H1 (cell line): Measurements from ENCODE around the gene SCGB3A1. TPM values are rescaled to one million over a fixed set of nuclear protein-coding genes. Genes with fewer than 3 reads are reported as not detected.

Source experiments
- CTCF ChIA-PET: fragments of 300-600 bp; sonication (Branson Sonifier 250); formaldehyde crosslinking; loops from one replicate; lab custom pipeline; 2021; ENCODE audit not compliant: partially characterized antibody; lab: Charles Lee
- POLR2A ChIA-PET: fragments of 300-600 bp; sonication (Branson Sonifier 250); formaldehyde crosslinking; loops from one replicate; lab custom pipeline; 2021; ENCODE audit warnings: inconsistent platforms; ENCODE audit not compliant: partially characterized antibody; lab: Charles Lee
- DNase-seq, 2 experiments: peaks; one replicate each; pipeline versions ENCODE4 v3.0.0 to v3.0.0-alpha.2; 2010 to 2022; ENCODE audit warnings: low spot score in 2 of 2, low read depth in 1 of 2, mixed read lengths in 1 of 2
- FAIRE-seq: peaks from 2 replicates; lab custom pipeline; 2011; peaks lifted over from hg19 to GRCh38; lab: Jason Lieb, UNC
- H2AFZ ChIP-seq: 2 replicates; pipeline ENCODE4 v1.8.1; 2012; ENCODE audit warnings: low read length, inconsistent platforms
- H2AK5ac ChIP-seq: 2 replicates; pipeline ENCODE4 v1.6.1; 2013; ENCODE audit warnings: low read depth, low read length
- H2BK120ac ChIP-seq: replicated peaks from 2 replicates; pipeline ENCODE3; 2013; ENCODE audit warnings: low read depth, low read length, inconsistent platforms
- H2BK12ac ChIP-seq: 2 replicates; pipeline ENCODE4 v1.6.1; 2013; ENCODE audit warnings: low read depth, low read length
- H2BK15ac ChIP-seq: 2 replicates; pipeline ENCODE4 v1.6.1; 2013; ENCODE audit warnings: low read length
- H2BK20ac ChIP-seq: 2 replicates; pipeline ENCODE4 v1.6.1; 2013; ENCODE audit warnings: low read length
- H2BK5ac ChIP-seq: 2 replicates; pipeline ENCODE4 v1.6.1; 2013; ENCODE audit warnings: low read depth, low read length
- H3K14ac ChIP-seq: 2 replicates; pipeline ENCODE4 v1.6.1; 2013; ENCODE audit warnings: inconsistent platforms; ENCODE audit not compliant: insufficient read length
- H3K18ac ChIP-seq: 2 replicates; pipeline ENCODE4 v1.6.1; 2013; ENCODE audit warnings: low read length; ENCODE audit errors: extremely low read depth
- H3K23ac ChIP-seq: 2 replicates; pipeline ENCODE4 v1.6.1; 2013; ENCODE audit warnings: inconsistent platforms; ENCODE audit not compliant: insufficient read length
- H3K23me2 ChIP-seq: 2 replicates; pipeline ENCODE4 v1.6.1; 2013; ENCODE audit warnings: low read depth, low read length
- H3K27ac ChIP-seq: 2 replicates; pipeline ENCODE4 v1.6.1; 2011; ENCODE audit warnings: low read depth, low read length, inconsistent platforms
- H3K27me3 ChIP-seq, 4 experiments: replicated peaks in 1 of 4; 1 replicate in 1 of 4; 2 replicates in 3 of 4; pipeline versions ENCODE4 v1.6.1 to v1.8.1; 2011 to 2013; ENCODE audit warnings: low read length in 3 of 4, mild to moderate bottlenecking in 3 of 4, inconsistent platforms in 2 of 4, mixed read lengths in 2 of 4, moderate library complexity in 1 of 4; ENCODE audit not compliant: control insufficient read depth in 3 of 4, insufficient read depth in 3 of 4; ENCODE audit errors: extremely low read depth in 1 of 4
- H3K36me3 ChIP-seq, 4 experiments: 2 replicates each; pipeline versions ENCODE4 v1.6.1 to v1.8.1; 2011 to 2013; ENCODE audit warnings: mild to moderate bottlenecking in 4 of 4, low read length in 3 of 4, moderate library complexity in 2 of 4, control low read depth in 1 of 4, inconsistent platforms in 1 of 4; ENCODE audit not compliant: insufficient read depth in 4 of 4, control insufficient read depth in 2 of 4
- H3K4ac ChIP-seq: replicated peaks from 2 replicates; pipeline ENCODE3; 2013; ENCODE audit warnings: low read length, low read depth, mixed read lengths, inconsistent platforms; ENCODE audit not compliant: insufficient read length
- H3K4me1 ChIP-seq, 4 experiments: replicated peaks in 1 of 4; 1 replicate in 1 of 4; 2 replicates in 3 of 4; pipeline versions ENCODE4 v1.6.1 to v1.8.1; 2011 to 2013; ENCODE audit warnings: low read length in 3 of 4, inconsistent platforms in 2 of 4, mixed read lengths in 1 of 4; ENCODE audit not compliant: insufficient read depth in 4 of 4, control insufficient read depth in 3 of 4
- H3K4me2 ChIP-seq, 2 experiments: 2 replicates each; pipeline versions ENCODE4 v1.6.1 to v1.8.1; 2011 to 2013; ENCODE audit warnings: low read depth in 2 of 2, low read length in 2 of 2, control low read depth in 1 of 2, inconsistent platforms in 1 of 2, mild to moderate bottlenecking in 1 of 2; ENCODE audit not compliant: insufficient read depth in 1 of 2
- H3K4me3 ChIP-seq, 4 experiments: fragments of 200-600, 300-600 bp in 1 of 4; sonication (generic), shearing (Covaris generic), sonication (Bioruptor Twin) in 1 of 4; 2 replicates each; pipeline versions ENCODE4 v1.5.1 to v1.8.1; 2011 to 2016; ENCODE audit warnings: low read length in 4 of 4, low read depth in 3 of 4, control low read depth in 2 of 4, inconsistent platforms in 2 of 4, mild to moderate bottlenecking in 2 of 4, mixed read lengths in 1 of 4, moderate library complexity in 1 of 4; ENCODE audit not compliant: insufficient read depth in 2 of 4; ENCODE audit errors: extremely low read depth in 1 of 4
- H3K56ac ChIP-seq: replicated peaks from 2 replicates; pipeline ENCODE3; 2013; ENCODE audit warnings: low read depth, mild to moderate bottlenecking, mixed read lengths, low read length, inconsistent platforms; ENCODE audit not compliant: insufficient read length
- H3K79me1 ChIP-seq: 2 replicates; pipeline ENCODE4 v1.6.1; 2013; ENCODE audit warnings: low read depth, low read length, control low read depth
- H3K79me2 ChIP-seq, 2 experiments: 2 replicates each; pipeline versions ENCODE4 v1.6.1 to v1.8.1; 2012 to 2013; ENCODE audit warnings: low read length in 2 of 2, mild to moderate bottlenecking in 2 of 2, inconsistent platforms in 1 of 2; ENCODE audit not compliant: insufficient read depth in 2 of 2, control insufficient read depth in 1 of 2
- H3K9ac ChIP-seq, 4 experiments: replicated peaks in 1 of 4; 1 replicate in 1 of 4; 2 replicates in 3 of 4; pipeline versions ENCODE4 v1.6.1 to v1.8.1; 2011 to 2013; ENCODE audit warnings: low read depth in 3 of 4, low read length in 3 of 4, control low read depth in 2 of 4, mild to moderate bottlenecking in 2 of 4, moderate library complexity in 2 of 4, inconsistent platforms in 1 of 4; ENCODE audit errors: extremely low read depth in 1 of 4
- H3K9me3 ChIP-seq, 2 experiments: 2 replicates each; pipeline versions ENCODE4 v1.6.1 to v1.8.1; 2012 to 2013; ENCODE audit warnings: mild to moderate bottlenecking in 2 of 2, moderate library complexity in 2 of 2, control low read depth in 1 of 2, inconsistent platforms in 1 of 2, low read depth in 1 of 2, low read length in 1 of 2, mixed read lengths in 1 of 2; ENCODE audit not compliant: insufficient read depth in 2 of 2
- H4K20me1 ChIP-seq, 2 experiments: replicated peaks in 1 of 2; 2 replicates each; pipeline versions ENCODE3 to v1.8.1; 2011 to 2013; ENCODE audit warnings: inconsistent platforms in 2 of 2, low read length in 2 of 2, mild to moderate bottlenecking in 1 of 2; ENCODE audit not compliant: insufficient read depth in 2 of 2, control insufficient read depth in 1 of 2
- H4K5ac ChIP-seq: 2 replicates; pipeline ENCODE4 v1.6.1; 2013; ENCODE audit warnings: low read length, low read depth, mixed read lengths, inconsistent platforms; ENCODE audit not compliant: insufficient read length
- H4K8ac ChIP-seq: 2 replicates; pipeline ENCODE4 v1.8.0; 2013; ENCODE audit warnings: mild to moderate bottlenecking, moderate library complexity, low read length, inconsistent platforms; ENCODE audit not compliant: insufficient read depth; ENCODE audit errors: extremely low read depth
- H4K91ac ChIP-seq: replicated peaks from 2 replicates; pipeline ENCODE3; 2013; ENCODE audit warnings: low read length, mixed read lengths, inconsistent platforms; ENCODE audit not compliant: insufficient read length
- E2F6 ChIP-seq: IDR thresholded peaks from 2 replicates; pipeline ENCODE4 v1.6.1; 2012; ENCODE audit warnings: inconsistent platforms
- TBP ChIP-seq: IDR thresholded peaks from 2 replicates; pipeline ENCODE4 v1.6.1; 2011; ENCODE audit warnings: low read depth, low read length, improper control_type of control experiment
- WGBS, 2 experiments: shearing (Covaris generic) in 1 of 2; methylation state at CpG; one replicate each; pipeline versions ENCODE4 v1.1.6 to v1.1.7; 2013 to 2015; ENCODE audit warnings: low lambda C conversion rate in 2 of 2, mixed read lengths in 2 of 2, inconsistent platforms in 1 of 2, low coverage in 1 of 2, missing lambda C conversion rate in 1 of 2; ENCODE audit not compliant: insufficient replicate concordance in 2 of 2, insufficient coverage in 1 of 2, insufficient read length in 1 of 2; ENCODE audit errors: extremely low coverage in 1 of 2, missing lambda C conversion rate in 1 of 2; 5-methylcytosine and 5-hydroxymethylcytosine counted together
- polyA plus RNA-seq, 7 experiments: library from polyadenylated mRNA; depleted of rRNA in 3 of 7; stranded (reverse) in 5 of 7; unstranded in 2 of 7; fragments of >200 nt in 5 of 7; fragments of 200-250 nt in 2 of 7; gene quantifications; 1 replicate in 5 of 7; 2 replicates in 1 of 7; 4 replicates in 1 of 7; pipeline versions ENCODE4 v1.2.1 to v1.2.3, GENCODE V29; 2011 to 2013; ENCODE audit warnings: missing spikeins in 2 of 7, mixed read lengths in 2 of 7
- total RNA-seq: library from RNA; stranded (reverse); fragmentation: NEBNext Ultra II Directional; extraction: Animal tissue kit (Norgen Biotek cat#: 25700); gene quantifications from 2 replicates; pipeline ENCODE4 v1.2.1, GENCODE V29; 2021

SCGB3A1 gene
- total and polyA plus RNA-seq, 2 of the 8 experiments (the other 6 are each of a cell fraction or from before 2014, with no cell fraction given), result 0.20 TPM; not detected in 1

DNA sequence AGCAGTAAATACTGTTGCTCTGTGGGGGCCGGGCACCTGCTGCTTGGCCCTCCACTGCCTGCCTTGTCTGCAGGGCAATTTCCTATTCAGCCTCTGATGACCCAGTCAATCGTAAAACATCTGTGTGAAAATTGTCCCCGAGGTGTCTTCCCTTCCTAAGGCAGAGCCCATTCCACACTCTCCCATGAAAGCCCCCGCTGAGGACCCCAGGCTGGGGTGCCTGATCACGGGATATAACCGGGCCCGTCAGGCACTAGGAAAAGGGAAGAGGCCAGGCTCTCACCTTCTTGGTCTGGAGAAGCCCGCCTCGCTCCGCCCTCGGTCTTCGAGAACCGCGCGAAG is 27.2 kb upstream of the SCGB3A1 start:
- Histone ChIP-seq H2AFZ (peak overlapping the region; percentile 33; the same call in 1 of the 2 replicates), H3K56ac (no peak overlapping the region), H2BK20ac (no peak overlapping the region), H2BK5ac (no peak overlapping the region), H2BK15ac (no peak overlapping the region), H3K23ac (no peak overlapping the region), H3K4me1 (peaks cover 0 to 4% (median 1%) of the 10 kb centered on the region in 4 experiments; a peak in 4 of 7 replicates), H3K4me3 (peak overlapping the region; percentile 47 to 74 (median 62)), H2BK120ac (no peak overlapping the region), H3K79me1 (no peaks in the 10 kb centered on the region), H3K27me3 (peaks cover 0 to 13% (median 7%) of the 10 kb centered on the region in 4 experiments; a peak in 5 of 7 replicates), H4K20me1 (no peaks in the 10 kb centered on the region), H2AK5ac (no peak overlapping the region), H3K4ac (peak overlapping the region; percentile 23), H3K9me3 (no peaks in the 10 kb centered on the region), H3K27ac (no peak overlapping the region), H3K18ac (peak overlapping the region; percentile 78), H3K79me2 (no peaks in the 10 kb centered on the region), H2BK12ac (no peak overlapping the region), H4K5ac (peak overlapping the region; percentile 43), H4K8ac (peak overlapping the region; percentile 92; the same call in 1 of the 2 replicates), H3K36me3 (no peaks in the 10 kb centered on the region), H3K23me2 (peaks cover 4% of the 10 kb centered on the region; the same call in 1 of the 2 replicates), H3K4me2 (peak overlapping the region; percentile 87), H3K9ac (peak overlapping the region in 2 of 4 experiments; percentile 17 to 74; a peak in 2 of 7 replicates), H4K91ac (no peak overlapping the region), H3K14ac (no peak overlapping the region)
- no peak for DNase-seq
- TF ChIP-seq E2F6 (0 out of 2 replicates have a peak, but pooled peaks have one; percentile 35), TBP (no peak)
- WGBS, 2 experiments, result 23% methylated on average over 14 of the region's 15 CpGs; no CpG with 5 or more reads in 1 of the 2 experiments
- CTCF ChIA-PET, result interaction anchor here (0.8 to 4.9 kb wide), 25 partner anchors 10 to 527 kb away, joined by 3 to 52 read pairs (median 5); no protein-coding TSS in a partner anchor
- FAIRE-seq, result no peak
- POLR2A ChIA-PET, result interaction anchor here (0.9 to 1.6 kb wide), 6 partner anchors 12 to 323 kb away, joined by 3 to 6 read pairs (median 3); partner anchors contain the start of gene ZFP62
